ENCODE results near the gene GNL2.
"Not testable (repeated sequence)": the region's sequence is repeated elsewhere in the genome, so short reads cannot be mapped to it uniquely, and the experiment has no call there.

Gene GNL2

DNA sequence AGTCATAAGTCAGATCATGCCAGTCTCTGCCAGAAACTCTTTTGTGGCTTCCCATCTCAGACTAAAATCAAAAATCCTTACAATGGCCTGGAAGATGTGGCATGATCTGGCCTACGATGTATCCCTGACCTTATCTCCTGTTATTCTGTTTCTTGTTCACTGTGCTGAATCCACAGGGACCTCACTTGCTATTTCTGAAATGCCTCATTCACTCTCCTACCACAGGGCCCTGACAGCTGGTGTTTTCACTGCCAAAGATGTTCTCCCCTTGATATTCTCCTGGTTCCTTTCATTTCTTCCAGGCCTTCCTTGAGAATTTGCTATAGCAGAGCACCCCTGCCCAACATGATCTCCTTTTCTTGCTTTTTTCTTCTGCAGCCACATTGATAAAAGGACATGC, 37.3 kb downstream of the GNL2 start:
- DNase-seq: no peak

DNA sequence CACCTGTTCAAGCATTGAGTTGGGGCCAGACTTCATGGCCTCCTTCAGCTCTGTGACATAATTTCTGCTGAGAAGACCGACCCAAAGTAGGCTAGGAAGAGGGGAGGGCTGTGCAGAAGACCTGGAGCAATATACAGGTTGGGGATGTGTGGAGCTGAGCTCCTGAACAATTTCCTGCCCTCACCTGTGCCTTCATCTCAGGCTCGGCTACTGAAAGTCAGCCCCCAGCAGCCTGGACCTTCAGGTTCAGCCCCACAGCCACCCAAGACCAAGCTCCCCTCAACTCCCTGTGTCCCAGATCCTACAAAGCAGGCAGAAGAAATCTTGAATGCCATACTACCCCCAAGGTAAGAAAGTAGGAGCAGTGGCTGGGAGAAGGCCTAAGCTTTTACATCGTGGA, 38.3 kb downstream of the GNL2 start:
- DNase-seq: no peak

DNA sequence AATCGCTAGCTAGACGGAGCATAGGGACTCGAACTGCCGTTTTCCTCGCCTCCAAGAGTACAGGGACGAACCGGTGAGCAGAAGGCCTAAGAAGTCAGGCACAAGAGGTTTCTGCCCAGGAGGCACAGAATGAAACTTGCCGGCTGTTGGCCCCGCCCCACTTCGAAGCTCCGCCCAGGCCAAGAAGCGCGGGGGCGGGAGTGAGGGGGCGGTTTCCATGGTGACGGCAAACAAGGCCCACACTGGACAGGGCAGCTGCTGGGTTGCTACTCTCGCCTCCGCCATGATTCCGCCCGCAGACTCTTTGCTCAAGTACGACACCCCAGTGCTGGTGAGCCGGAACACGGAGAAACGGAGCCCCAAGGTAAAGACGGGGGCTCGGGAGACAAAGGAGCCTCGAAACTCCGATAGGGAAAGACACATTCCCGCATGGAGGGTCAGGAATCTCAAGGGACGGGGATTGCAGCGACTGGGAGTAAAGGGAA, 39.0 kb downstream of the GNL2 start, which contains the start of gene DNALI1:
Gene DNALI1, plus strand, starts transcription at position 229 of the 485 bp plus-strand sequence. Its CDS starts 55 bp downstream, at position 284.
- no peak for DNase-seq

DNA sequence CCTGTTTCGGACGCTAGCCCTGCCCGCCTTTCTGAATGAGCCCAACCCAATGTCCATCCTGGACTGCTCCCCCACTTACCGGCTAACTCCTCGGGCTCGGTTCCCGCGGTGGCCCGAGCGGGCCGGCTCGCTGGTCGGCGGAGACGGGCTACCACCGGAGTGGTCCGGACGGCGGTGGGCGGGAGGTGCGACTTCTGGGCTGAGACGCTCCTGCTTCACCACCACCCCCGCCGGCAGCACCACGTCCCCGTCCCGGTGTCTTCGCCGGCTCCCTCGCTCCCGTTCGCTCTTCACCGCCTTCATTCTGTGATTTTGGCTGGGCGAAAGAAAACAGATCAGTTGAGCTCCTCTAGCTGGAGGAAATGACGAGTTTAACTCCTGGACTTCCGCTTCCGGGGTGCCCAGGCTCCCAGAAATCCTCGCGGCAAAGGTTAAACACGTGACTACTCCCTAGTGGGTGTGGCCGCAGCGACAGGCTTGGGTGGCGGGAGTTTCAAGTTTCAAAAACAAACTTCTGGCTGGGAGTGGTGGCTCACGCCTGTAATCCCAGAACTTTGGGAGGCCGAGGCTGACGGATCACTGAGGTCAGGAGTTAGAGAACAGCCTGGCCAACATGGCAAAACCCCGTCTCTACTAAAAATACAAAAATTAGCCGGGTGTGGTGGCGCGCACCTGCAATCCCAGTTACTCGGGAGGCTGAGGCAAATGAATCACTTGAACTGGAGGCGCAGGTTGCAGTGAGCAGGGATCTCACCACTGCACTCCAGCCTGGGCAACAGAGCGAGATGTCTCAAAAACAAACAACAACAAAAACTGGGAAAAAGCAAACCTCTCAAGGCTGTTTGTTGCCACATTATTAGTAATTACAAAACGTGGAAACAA, 41.6 kb downstream of the GNL2 start, which contains the start of gene SNIP1:
Gene SNIP1, minus strand, starts transcription at position 367 of the 882 bp plus-strand sequence. Its CDS starts 64 bp downstream, at position 303.
- DNase-seq: peak; percentile 86 to 90

DNA sequence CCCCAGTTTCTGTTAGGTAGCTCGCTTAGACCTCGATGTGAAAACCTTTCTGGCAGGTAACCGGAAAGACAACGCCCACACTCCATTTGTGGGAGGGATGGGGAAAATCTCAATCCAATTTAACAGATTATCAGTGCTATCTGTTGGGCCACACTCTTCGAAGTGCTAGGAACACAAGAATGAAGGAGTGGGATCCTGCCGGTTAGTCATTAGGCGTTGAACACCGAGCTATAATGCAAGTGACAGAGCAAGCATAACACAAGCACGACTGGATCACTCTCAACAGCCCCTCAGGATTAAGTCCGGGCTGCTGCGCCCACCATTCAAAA, 42.2 kb downstream of the GNL2 start:
- no peak for DNase-seq

DNA sequence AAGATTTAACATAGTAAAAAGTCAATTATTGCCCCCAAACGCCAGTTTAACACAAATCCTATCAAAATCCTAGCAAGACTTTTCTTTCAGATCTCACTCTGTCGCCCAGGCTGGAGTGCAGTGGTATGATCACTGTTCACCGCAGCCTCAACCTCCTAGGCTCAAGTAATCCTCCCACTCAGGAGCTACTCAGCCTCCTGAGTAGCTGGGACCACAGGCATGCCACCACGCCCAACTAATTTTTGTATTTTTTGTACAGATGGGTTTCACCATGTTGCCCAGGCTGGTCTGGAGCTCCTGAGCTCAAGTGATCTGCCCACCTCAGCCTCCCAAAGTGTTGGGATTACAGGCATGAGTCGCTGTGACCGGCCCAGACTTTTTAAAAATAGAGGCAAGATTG, 46.4 kb downstream of the GNL2 start:
- DNase-seq: no peak

DNA sequence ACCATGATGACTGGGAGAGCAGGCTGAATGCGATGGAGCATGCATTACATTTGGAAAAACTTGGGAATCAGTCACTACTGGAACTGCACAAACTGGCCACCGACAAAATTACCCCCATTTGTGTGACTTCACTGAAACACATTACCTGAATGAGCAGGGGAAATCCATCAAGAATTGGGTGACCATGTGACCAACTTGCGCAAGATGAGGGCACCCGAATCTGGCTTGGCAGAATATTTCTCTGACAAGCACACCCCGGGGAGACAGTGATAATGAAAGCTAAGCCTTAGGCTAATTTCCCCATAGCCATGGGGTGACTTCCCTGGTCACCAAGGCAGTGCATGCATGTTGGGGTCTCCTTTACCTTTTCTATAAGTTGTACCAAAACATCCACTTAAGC, 50.7 kb downstream of the GNL2 start:
- DNase-seq: no peak

DNA sequence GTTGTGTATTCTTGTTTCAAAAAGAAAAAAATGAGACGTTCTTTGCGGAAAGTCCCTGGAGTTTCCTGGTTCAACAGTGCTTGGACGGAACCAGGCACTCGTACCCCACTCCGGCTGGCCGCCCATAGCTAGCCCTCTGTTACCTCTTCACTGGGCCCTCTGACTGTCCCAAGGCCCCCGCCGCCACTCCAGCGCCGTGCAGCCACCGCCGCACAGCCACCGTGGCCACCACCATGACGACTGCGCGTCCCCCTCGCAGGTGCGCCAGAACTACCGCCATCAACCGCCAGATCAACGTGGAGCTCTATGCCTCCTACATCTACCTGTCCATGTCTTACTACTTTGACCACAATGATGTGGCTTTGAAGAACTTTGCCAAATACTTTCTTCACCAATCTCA, 51.2 kb downstream of the GNL2 start:
- DNase-seq: no peak

DNA sequence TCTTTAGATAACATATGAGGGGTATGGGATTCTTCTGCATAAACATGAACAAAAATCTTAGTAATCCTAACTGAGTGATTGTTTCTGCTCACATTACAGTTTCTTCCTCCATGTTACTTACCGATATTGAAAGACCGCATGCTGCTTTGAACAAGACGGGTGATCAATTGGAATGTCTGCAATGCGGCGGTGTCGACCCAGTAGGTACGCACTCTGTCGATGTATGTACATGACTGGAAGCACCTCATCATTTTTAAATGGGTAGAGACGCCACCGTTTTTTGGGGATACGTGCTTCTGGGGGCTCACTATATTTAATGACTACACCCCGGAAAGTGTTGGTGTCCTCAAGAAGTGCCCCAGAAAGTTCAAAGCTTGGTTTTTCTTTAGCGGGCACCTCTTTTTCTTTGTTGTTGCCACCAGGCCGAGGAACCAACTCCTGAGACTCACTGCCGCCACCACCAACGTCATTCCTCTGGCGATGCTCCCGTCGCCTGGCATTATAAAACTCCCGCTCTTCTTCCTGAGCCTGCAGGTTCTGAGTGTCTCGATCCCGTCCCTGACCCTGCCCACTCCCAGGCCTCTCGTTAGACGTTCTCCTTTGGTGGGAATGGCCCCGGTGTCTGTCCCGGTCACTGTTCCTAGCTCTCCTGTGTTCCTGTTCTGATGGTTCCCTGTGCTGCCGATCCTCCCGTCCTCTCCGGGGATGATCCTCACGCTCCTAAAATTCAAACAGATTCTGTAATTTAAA, 55.5 kb downstream of the GNL2 start:
- no peak for DNase-seq

DNA sequence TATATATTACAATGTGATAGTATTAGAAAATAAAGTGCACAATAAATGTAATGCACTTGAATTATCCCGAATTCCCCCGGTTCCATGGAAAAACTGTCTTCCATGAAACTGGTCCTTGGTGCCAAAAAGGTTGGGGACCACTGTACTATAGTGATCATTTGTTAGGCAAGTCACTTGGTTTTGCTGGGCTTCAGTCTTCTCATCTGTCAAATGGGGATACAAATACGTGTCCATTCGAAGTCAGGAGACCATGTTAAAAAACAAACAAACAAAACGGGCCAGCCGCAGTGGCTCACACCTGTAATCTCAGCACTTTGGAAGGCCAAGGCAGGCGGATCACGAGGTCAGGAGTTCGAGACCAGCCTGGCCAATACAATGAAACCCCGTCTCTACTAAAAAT, 56.6 kb downstream of the GNL2 start:
- not testable (repeated sequence) for DNase-seq

DNA sequence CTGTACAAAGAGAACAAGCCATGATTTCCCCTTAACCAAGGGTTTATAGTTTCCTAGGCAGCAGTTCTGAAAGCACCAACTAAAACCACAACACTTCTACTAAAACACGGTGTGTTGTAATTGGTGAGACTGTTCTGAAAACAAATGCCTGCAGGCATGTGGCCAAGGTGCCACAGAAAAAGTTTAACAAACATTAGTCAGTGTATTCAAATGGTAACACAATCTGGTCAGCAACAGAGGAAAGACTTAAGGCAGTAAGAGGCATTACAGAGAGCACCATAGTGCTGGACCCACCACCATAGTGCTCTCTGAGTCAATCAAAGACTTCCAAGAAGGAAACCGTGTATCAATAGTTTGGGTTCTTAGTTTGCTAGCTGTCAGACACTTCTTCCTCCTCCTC, 58.4 kb downstream of the GNL2 start:
- DNase-seq: no peak

DNA sequence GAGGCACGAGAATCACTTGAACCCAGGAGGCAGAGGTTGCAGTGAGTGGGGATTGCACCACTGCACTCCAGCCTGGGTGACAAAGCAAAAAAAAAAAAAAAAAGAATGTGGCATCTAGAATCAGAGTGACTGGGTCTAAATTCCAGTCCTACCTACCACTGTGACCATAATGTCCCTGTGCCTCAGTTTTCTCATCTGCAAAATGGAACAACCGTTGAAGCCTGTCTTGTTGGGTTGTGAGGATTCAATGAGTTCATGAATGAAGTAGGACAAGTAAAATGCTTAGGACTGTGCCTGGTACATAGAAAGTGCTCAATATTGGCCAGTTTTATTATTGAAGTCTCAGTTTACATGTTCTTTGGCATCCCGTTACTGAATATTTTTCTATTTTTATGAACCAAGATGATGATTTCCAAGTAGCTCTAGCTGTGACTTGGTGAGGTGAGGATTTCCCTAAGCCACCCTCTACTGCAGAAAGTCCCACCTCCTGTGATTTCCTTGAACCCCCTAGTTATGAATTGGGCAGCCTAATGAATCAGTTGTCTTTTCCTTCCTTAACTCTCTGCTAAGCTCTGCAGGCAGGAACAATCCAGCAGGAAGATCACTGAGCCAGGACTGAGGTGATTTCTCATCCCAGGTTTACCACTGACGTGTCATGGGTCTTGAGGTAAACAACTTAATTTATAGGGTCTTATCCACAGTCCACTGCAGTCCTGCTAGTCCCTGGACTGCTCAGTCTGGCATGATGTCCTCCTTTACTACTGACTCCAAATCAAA, 62.2 kb downstream of the GNL2 start:
- DNase-seq: no peak

DNA sequence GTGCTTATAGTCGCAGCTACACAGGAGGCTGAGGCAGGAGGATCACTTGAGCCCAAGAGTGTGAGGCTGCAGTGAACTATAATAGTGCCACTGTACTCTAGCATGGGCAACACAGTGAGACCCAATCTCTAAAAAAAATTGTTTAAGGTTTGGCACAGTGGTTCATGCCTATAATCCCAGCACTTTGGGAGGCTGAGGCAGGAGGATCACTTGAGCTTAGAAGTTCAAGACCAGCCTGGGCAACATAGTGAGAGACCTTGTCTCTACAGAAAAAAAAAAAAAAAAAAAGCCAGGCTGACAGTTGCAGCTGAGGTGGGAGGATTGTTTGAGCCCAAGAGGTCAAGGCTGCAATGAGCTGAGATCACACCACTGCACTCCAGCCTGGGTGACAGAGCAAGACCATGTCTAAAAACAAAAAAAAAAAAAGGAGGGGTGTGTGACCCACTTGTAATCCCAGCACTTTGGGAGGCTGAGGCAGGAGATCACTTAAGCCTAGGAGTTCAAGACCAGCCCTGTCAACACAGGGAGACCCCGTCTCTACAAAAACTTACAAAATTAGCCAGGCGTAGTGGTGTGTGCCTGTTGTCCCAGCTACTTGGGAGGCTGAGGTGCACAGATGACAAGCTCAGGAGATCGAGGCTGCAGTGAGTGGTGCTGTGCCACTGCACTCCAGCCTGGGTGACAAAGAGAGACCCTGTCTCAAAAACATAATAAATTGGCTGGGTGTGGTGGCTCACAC, 63.1 kb downstream of the GNL2 start:
- not testable (repeated sequence) for DNase-seq

DNA sequence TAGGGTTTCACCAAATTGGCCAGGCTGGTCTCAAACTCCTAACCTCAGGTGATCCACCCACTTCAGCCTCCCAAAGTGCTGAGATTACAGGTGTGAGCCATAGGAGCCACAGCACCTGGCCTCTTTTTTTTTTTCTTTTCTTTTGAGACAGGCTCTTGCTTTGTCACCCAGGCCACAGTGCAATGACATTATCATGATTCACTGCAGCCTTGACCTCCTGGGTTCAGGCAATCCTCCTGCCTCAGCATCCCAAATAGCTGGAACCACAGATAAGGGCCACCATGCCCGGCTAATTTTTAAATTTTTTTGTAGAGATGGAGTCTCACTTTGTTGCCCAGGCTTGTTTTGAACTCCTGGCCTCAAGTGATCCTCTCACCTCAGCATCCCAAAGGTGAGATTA, 65.8 kb downstream of the GNL2 start:
- not testable (repeated sequence) for DNase-seq

DNA sequence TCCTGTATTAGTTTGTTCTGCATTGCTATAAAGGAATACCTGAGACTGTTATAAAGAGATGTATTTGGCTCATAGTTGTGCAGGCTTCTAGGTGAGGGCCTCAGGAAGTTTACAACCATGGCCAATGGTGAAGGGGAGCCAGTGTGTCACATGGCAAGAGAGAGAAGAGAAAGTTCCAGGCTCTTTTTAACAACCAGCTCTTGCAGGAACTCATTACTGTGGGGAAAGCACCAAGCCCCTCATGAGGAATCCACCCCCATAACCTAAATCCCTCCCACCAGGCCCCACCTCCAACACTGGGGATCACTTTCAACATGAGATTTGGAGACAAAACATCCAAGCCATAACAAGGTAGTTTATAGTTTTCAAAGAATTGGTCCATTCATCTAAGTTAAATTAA, 76.1 kb downstream of the GNL2 start:
- DNase-seq: no peak

DNA sequence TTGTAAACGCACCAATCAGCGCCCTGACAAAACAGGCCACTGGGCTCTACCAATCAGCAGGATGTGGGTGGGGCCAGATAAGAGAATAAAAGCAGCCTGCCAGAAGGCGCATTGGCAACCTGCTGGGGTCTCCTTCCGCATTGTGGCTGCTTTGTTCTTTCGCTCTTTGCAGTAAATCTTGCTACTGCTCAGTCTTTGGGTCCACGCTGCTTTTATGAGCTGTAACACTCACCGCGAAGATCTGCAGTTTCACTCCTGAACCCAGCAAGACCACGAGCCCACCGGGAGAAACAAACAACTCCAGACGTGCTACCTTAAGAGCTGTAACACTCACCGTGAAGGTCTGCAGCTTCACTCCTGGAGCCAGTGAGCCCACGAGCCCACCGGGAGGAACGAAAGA, 76.8 kb downstream of the GNL2 start:
- not testable (repeated sequence) for DNase-seq

DNA sequence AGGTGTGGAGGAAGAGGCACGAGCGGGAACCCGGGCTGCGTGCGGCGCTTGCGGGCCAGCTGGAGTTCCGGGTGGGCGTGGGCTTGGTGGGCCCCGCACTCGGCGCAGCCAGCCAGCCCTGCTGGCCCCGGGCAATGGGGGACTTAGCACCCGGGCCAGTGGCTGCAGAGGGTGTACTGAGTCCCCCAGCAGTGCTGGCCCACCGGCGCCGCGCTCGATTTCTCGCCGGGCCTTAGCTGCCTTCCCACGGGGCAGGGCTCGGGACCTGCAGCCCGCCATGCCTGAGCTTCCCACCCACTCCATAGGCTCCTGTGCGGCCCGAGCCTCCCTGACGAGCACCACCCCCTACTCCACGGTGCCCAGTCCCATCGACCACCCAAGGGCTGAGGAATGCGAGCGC, 77.5 kb downstream of the GNL2 start:
- DNase-seq: not testable (repeated sequence)

DNA sequence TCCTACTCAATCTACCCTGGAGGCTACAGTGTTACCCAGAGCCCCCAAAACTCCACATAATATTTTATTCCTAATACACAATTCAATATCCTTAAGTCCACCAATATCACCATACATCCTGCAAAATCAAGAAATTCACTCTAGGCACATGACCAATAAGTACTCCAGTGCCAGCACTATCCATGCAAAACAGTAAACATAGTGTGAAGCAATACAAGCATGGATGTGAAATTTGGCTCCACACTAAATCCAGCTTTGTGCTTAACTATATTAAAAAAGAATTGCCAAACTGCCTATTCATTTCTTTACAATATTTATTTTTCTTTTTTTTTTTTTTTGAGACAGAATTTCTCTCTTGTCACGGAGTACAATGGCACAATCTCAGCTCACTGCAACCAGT, 78.2 kb downstream of the GNL2 start:
- no peak for DNase-seq

Data from AML-193 (cell line).